Endometrial microvascular endothelial cells (primary cell): ENCODE measurements around the gene PTCH2. TPM values are rescaled to one million over a fixed set of nuclear protein-coding genes. Genes with fewer than 3 reads are reported as not detected.

Experiments used
- in situ Hi-C: cut with HindIII; loops from 2 replicates; pipeline ENCODE4 v1.10.0; 2017; ENCODE audit warnings: low sequenced_read_pairs, low pct_unique_long_range_greater_than_20kb; ENCODE audit errors: inconsistent ontology term
- total RNA-seq: library from RNA; depleted of rRNA; stranded (reverse); fragments of >200 nt; gene quantifications from one replicate; pipeline ENCODE4 v1.2.3, GENCODE V29; 2015; ENCODE audit errors: inconsistent ontology term

Gene PTCH2, protein sequence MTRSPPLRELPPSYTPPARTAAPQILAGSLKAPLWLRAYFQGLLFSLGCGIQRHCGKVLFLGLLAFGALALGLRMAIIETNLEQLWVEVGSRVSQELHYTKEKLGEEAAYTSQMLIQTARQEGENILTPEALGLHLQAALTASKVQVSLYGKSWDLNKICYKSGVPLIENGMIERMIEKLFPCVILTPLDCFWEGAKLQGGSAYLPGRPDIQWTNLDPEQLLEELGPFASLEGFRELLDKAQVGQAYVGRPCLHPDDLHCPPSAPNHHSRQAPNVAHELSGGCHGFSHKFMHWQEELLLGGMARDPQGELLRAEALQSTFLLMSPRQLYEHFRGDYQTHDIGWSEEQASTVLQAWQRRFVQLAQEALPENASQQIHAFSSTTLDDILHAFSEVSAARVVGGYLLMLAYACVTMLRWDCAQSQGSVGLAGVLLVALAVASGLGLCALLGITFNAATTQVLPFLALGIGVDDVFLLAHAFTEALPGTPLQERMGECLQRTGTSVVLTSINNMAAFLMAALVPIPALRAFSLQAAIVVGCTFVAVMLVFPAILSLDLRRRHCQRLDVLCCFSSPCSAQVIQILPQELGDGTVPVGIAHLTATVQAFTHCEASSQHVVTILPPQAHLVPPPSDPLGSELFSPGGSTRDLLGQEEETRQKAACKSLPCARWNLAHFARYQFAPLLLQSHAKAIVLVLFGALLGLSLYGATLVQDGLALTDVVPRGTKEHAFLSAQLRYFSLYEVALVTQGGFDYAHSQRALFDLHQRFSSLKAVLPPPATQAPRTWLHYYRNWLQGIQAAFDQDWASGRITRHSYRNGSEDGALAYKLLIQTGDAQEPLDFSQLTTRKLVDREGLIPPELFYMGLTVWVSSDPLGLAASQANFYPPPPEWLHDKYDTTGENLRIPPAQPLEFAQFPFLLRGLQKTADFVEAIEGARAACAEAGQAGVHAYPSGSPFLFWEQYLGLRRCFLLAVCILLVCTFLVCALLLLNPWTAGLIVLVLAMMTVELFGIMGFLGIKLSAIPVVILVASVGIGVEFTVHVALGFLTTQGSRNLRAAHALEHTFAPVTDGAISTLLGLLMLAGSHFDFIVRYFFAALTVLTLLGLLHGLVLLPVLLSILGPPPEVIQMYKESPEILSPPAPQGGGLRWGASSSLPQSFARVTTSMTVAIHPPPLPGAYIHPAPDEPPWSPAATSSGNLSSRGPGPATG
- not detected for total RNA-seq

DNA sequence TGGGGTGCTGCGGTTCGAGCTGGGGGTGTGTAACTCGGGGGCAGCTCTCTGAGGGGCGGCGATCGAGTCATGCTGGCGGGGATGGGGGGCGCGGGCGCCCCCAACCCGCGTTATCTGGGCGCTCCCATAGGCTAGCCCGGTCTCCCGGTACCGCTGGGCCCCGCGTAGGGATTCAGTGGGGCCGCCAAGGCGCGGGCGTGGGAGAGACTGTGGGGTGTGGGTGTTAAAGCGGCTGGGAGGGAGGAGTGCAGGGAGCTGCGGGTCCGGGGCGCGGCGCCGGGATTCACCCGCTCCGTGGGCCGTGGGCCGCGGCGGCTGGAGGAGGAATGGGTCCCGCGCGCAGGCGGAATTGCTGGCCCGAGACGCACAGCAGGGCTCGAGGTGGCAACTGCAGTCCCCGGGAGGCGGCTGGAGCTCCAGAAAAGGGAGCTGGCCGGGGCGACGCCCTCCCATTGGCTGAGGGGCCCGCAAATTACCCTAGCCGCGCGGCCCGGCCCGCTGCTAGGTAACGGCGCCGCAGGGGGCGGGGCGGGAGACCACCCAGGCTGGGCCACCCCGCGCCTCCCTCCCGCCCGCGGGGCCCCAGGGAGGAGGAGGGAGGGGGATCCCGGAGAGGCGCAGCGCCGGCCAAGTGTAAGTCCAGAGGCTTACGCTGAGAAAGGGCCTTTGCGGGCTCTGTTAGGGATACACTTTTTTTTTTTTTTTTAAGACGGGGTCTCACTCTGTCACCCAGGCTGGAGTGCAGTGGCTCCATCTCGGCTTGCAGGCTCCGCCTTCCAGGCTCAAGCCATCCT is at the start of gene PTCH2:
TSS of gene PTCH2 (minus strand) at position 392 of the 794 bp plus-strand sequence. CDS start at position 71, 321 bp downstream.
- in situ Hi-C loops: no loop called here

DNA sequence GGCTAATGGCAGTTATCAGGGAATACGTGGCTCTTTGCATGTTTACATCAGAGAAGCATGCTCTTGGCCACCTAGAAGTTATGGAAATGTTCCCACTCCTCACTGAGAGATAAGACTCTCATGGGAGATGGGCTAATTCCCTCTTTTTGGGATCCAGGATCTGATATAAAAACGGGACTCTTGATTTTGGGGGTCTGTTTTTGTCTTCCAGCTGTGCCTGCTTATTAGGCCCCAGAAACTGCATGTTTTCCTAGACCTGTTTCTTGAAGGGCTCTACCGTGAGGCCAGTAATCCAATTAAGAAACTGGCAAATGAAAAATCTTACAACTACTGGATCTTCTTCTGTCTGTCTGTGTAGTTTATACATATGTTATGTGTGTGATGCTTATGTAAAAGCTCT is 47.0 kb upstream of the PTCH2 start:
- in situ Hi-C loops: no loop called here

DNA sequence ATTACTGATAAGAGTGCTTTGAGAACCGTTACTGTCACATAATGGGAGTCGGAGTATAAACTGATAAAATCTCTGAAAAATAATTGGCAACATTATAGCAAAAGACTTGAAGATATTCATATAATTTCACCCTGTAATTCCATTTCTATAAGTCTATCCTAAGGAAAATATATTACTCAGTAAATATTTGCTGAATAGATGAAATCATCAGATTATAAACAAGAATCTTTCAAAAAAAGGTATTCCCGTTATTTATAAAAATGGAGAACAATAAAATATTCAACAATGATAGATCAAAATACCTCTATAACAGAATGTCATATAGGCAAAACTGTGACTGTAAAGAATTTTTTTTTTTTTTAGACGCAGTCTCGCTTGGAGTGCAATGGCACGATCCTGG is 42.4 kb upstream of the PTCH2 start:
- in situ Hi-C loops: no loop called here

DNA sequence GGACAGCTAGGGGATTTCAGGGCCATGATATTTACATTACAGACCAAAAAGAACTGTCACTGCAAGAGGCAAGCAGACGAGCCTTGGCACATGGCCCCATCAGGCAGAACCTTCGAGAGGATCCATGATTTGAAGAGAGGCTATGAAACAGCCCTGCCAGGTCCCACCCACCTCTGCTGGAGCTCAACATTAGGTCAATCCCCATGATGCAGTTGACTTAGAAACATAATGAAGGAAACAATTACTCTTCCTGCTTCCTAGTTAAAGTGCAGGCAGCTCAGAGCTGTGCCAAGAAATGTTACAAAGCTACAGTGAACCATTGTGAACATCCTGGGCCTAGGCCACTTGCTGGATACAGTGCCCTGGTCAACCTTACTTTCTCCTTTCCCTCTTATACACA is 41.7 kb upstream of the PTCH2 start:
- in situ Hi-C loops: no loop called here

DNA sequence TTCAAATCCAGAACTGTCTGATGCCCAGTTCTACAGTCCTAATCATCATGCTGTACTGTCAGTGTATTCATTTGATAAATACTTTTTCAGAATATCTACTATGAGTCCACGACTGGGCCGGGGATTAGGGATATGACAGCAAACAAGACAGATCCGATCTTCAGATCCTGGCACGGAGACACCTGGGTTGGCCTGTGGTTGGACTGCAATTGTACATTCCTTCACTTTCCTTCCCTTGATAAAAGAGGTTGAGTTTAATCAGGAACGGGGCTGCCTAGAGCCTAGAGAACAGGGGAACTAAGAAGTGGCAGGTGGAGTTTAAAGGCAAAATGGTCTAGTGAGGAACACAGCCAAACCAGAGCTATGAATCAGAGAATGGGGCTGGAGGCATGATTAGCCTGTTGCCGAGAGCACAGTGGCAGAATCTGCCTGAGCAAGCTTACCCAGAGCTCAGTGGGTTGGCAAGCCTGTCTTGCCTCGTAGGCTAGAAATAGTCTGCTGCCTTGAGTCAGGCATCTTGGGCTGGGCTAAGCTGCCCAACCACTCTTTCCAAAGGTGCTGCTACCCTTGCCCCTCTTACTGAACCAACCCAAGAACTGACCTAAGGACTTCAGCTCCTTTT is 38.1 kb upstream of the PTCH2 start:
- in situ Hi-C loops: no loop called here

DNA sequence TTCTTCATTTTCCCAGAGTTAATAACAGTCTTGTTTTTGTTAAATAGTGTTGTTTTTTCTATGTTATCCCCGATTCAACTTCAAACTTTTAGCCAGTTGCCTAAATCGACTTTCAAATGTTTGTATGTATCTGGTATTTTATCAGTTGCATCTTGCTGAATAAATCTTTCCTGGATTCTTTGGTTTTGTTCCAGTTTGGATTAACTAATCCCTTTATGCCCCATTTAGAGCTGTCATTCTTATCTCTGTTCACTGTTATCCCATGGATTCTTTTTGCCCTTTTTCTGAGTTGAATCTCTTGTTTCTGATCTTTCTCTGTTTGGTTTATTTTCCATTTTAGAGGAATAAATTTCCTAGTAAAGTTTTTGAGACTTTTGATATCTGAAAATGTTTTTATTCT is 31.1 kb upstream of the PTCH2 start:
- in situ Hi-C loops: no loop called here

DNA sequence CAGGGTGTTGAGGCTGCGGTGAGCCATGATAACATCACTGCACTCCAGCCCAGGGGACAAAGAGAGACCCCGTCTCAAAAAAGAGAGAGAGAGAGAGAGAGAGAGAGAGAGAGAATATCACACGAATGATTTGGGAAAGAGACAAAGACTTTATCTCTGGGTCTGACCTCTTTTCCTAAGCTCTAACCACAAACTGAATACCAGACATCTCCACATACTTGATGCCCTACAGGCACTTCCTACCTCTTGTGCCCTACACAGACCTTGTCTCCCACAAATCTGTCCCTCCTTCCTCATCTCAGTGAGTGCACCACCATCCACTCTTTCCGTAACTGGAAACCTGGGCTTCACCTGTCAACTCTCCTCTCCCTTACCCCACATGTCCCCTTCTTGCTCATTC is 27.0 kb upstream of the PTCH2 start:
- in situ Hi-C loops: no loop called here

DNA sequence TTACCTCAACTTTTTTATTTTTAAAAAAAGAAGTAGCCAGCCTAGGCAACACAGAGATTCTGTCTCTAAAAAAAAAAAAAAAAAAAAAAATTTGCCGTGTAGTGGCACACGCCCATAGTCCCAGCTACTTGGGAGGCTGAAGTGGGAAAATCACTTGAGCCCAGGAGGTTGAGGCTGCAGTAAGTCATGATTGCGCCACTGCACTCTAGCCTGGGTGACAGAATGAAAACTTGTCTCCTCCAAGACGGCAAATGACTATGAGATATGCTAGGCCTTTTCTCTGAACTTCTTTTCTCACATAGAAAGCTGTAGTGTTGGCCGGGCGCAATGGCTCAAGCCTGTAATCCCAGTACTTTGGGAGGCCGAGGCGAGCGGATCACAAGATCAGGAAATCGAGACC is 24.7 kb upstream of the PTCH2 start:
- in situ Hi-C loops: no loop called here

DNA sequence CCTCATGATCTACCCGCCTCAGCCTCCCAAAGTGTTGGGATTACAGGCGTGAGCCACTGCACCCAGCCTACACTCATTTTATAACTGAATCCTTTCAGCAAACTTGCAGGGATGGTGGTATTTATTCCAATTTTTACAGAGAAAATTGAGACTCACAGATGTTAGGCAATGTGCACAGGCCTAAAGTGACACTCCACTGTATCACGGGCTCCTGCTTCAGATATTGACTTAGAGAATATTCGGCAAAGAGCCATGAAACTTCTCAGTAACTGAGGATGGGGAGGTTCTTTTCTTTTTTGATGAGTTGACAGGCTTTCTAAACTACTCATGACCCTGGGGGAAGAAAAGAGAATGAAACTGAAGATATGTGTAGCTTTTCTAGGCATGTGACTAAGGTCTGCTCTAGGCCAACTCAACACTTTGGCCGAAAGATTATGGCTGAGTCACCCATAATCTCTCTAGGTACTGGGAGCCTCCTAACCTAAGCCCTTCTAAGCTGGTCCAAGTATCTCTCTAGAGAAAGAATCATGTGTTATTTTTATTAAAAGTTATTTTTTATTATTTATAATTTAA is 19.9 kb upstream of the PTCH2 start:
- in situ Hi-C loops: no loop called here

DNA sequence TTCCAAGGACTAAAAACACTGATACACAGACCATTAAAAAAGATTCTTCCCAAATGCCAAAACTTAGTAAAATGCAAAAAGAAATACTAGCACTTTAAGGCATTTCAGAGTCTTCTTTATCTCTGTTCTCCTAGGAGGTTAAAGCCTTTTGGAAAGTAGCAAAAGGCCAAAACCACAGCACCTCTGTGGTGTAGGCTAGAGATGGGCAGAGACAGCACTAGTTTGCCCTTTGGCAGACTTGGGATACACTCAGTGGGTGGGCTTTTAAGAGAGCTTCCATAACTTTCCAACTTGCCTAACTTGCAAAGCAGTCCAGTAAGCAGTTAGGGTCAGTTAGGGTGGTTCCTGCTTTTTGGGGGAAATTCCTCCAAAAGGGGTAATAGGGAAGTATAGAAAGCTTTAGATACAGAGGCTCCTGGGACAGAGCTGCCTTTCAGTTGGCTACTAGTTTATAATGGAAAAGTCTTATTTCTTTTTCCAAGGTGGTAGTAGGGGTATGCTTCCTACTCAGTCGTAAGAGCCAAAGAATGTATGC is 17.9 kb upstream of the PTCH2 start:
- in situ Hi-C loops: no loop called here

DNA sequence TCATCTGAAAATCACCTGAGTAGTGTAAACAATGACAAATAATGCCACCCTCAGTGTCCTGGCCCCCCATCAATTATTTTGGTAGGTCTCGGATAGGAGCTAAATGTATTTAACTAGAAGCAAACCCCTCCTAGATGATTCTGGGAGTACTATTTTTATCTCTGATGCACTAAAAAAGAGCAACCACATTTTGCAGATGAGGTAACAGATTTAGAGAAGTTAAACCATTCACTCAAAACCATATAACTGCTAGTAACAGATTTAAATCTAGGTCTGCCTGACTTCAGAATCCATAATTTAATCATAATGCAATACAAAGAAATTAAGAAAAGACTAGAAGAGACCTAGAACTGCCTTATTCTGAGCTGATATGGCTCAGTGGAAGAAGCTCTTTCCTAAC is 17.3 kb upstream of the PTCH2 start:
- in situ Hi-C loops: no loop called here

DNA sequence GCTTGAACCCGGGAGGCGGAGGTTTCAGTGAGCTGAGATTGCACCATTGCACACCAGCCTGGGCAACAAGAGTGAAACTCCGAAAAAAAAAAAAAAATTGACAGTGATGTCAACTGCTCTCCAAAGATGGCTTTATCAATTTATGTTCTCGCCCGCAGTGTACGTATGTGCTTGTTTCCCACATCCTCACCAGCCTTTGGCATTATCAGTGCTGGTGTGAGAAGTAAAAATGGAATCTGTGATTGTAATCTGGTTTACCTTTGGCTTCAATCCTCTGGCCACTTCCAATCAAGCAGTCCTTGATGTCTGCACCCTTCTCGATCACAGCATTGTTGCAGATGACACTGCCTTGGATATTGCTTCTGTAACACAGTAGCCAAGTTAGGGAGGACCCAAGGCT is 14.4 kb upstream of the PTCH2 start:
- in situ Hi-C loops: no loop called here

DNA sequence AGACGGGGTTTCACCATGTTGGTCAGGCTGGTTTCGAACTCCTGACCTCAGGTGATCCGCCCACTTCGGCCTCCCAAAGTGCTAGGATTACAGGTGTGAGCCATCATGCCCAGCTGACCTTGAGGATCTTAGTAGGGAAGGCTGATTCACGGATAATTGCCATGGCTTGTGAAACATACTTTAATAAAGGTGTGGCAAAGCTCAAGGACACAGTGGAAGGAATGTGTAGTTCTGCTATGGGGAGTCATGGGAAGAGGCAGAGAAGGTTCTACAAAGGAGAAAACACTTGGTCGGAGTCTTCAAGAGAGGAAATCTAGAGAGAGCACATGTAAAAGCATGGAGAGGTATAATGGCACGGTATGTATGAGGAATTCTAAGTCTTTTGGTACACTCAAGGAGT is 12.7 kb upstream of the PTCH2 start:
- in situ Hi-C loops: no loop called here

DNA sequence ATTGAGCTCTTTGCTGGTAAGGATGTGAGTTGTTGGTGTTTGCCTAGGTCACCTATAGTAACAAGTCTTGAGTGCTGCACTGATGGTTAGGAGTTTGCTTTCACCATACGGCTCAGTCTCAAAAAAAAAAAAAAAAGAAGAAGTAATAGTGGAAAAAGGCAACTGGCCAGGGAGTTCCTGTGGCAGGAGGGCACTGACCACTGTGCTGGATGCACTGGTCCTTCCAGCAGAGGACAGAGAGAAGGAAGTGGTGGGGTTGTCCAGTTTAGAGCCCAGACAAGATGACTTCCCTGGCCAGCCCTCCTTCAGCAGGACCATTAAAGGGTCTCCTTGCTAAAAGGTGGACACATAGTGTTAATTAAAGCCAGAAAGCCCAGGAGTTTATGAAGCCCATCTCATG is 11.9 kb upstream of the PTCH2 start:
- in situ Hi-C loops: no loop called here

DNA sequence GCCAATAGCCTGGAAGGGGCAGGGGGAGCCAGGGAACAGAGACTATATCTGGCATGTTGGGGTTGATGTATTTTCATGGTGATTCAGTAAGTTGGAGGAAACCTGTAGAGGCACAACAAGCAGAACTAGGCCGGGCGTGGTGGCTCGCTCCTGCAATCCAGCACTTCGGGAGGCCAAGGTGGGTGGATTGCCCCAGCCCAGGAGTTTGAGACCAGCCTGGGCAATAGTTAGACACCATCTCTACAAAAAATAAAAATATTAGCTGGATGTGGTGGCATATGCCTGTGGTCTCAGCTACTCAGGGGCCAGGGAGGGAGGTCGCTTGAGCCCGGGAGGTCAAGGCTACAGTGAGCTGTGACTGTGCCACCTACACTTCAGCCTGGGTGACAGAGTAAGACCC is 10.1 kb upstream of the PTCH2 start:
- in situ Hi-C loops: no loop called here

DNA sequence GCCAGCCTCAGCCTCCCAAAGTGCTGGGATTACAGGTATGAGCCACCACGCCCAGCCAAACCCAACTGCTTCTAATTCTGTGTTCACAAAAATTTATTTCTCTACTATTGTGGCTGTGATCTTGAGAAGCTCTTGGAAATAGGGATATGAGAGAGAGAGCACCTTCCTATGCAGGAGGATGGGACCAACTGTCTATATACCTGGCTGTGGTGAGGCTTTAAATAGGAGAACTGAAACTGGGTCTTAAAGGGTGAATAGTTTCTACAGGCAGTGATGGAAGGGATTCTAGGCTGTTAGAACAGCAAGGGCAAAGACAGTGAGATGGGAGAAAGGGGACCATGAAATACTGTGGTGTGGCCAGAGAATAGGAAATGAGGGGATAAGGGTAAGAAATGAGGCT is 8.3 kb upstream of the PTCH2 start:
- in situ Hi-C loops: no loop called here

DNA sequence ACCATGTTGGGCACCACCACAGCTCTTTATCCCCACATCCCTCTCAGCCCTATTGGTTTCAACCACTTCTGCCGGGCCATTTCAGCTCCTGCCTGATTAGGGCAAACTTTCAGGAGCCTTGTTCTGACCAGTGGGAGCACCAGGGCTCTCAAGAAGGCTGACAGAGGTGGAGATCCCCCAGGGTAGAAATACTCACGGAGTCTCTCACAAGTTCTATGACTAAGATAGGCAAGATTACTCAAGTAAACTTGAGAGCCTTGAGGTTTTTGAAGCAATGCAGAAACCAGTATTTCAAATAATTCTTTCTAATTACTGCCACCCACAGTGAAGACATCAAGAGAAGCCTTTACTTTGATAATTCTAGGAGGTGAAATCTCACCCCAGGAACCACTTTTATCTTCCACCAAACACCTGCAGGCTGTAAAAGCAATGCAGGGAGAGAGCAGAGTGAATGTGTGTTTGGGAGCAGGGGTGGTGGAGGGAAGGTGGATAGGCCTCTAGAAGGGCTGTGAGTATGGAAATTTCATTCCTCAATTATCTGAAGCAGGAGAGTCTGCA is 6.6 kb upstream of the PTCH2 start:
- in situ Hi-C loops: no loop called here
